ENCODE results near the gene COX6A2.

GRCh38 chr16:31401436-31401835 is 26.7 kb downstream of the COX6A2 start:
- TF ChIP-seq, protein P1, sequence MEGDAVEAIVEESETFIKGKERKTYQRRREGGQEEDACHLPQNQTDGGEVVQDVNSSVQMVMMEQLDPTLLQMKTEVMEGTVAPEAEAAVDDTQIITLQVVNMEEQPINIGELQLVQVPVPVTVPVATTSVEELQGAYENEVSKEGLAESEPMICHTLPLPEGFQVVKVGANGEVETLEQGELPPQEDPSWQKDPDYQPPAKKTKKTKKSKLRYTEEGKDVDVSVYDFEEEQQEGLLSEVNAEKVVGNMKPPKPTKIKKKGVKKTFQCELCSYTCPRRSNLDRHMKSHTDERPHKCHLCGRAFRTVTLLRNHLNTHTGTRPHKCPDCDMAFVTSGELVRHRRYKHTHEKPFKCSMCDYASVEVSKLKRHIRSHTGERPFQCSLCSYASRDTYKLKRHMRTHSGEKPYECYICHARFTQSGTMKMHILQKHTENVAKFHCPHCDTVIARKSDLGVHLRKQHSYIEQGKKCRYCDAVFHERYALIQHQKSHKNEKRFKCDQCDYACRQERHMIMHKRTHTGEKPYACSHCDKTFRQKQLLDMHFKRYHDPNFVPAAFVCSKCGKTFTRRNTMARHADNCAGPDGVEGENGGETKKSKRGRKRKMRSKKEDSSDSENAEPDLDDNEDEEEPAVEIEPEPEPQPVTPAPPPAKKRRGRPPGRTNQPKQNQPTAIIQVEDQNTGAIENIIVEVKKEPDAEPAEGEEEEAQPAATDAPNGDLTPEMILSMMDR (IDR thresholded peaks at IDR 0.05), result no peak
- TF ChIP-seq POLR2AphosphoS5 (IDR thresholded peaks at IDR 0.05), result no peak

Data from prostate gland (tissue), 2 donors.